ENCODE data around the gene EXOC6B. TPM values are rescaled to one million over a fixed set of nuclear protein-coding genes. Genes with fewer than 3 reads are reported as not detected.

Gene EXOC6B
- polyA plus RNA-seq, 4 donors, result 6.9 to 12.6 (median 8.5) TPM

DNA sequence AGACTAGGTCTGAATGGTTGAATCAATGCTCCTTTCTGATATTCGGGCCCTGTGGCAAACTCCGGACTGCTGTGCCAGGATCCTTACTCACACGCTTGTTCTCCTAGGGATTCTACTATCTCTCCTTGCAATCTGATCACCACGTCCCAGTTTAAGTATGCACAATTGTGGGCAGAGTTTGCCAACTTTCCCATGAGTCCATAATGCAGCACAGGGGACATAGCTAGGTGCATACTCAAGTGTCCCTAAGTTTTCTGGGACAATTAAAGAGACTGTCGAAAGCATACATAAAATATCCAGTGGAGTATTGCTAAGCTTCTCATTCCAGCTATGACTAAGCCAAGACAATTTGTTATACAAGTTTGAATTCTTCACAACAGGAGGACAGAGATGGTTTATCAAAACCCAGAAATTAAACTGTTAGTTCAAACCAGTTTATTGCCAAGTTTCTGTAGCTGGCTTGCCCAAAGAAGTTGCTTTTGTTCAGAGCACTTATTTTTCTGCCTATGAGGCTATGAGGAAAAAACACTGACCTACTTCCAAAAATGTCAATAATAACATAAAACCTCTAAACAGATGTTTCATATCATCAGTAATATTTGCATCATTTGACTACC, 136.1 kb downstream of the EXOC6B start:
- WGBS, 3 donors, result 75 to 90% (median 86%) methylated on average over 5 of the region's 5 CpGs

DNA sequence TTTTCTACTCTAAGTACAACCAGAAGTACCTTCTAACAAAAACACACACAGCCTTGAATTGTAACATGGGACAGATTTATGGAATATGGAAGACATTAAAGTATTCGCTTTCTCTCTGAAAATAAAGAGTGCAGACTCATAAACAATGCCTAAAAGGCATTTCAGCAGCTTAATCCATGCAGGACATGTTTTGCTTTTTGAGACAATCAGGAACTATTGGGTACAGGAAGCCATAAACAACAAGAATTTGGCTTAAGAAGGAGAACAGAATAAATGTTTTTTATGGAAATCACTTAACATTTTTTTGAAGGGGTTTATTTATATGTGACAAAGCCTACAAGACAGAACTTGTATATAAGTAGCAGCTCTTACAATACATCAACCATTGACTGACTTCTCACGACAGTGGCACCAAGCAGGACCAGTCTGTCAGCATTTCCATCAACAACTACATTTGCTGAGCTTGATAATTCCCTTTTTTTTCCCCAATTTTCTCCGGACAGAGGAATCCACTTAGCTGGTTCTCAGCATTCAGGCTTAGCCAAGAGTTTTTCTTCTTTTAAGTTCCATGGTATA, 140.1 kb downstream of the EXOC6B start:
- Histone ChIP-seq H3K27ac (ENCODE audit: low read depth in 1 of 3, low read length in 2 of 3) (no peak overlapping the region), H3K9me3 (ENCODE audit: control insufficient read depth in 2 of 2, insufficient read depth in 1 of 2, low read depth in 1 of 2, low read length in 1 of 2) (no peaks in the 10 kb centered on the region), H3K36me3 (ENCODE audit: control insufficient read depth in 3 of 3, insufficient read depth in 2 of 3, low read depth in 1 of 3, low read length in 3 of 3) (peaks cover 0 to 1% (median 0%) of the 10 kb centered on the region in 3 donors), H3K4me3 (ENCODE audit: low read depth in 1 of 3, low read length in 3 of 3) (no peak overlapping the region), H3K27me3 (ENCODE audit: control insufficient read depth in 3 of 3, insufficient read depth in 3 of 3, low read length in 3 of 3) (no peaks in the 10 kb centered on the region), H3K4me1 (ENCODE audit: control insufficient read depth in 3 of 3, insufficient read depth in 2 of 3, low read depth in 1 of 3, low read length in 2 of 3) (peaks cover 0 to 6% (median 0%) of the 10 kb centered on the region in 3 donors)
- FAIRE-seq, result no peak
- no peak for DNase-seq
- WGBS, 3 donors, result 69 to 90% (median 89%) methylated on average over 3 of the region's 3 CpGs

More for the DNA sequence above, 136.1 kb downstream of the EXOC6B start:
- Histone ChIP-seq H3K4me3 (ENCODE audit: low read depth in 1 of 3, low read length in 3 of 3) (no peak overlapping the region), H3K4me1 (ENCODE audit: control insufficient read depth in 3 of 3, insufficient read depth in 2 of 3, low read depth in 1 of 3, low read length in 2 of 3) (no peaks in the 10 kb centered on the region), H3K27me3 (ENCODE audit: control insufficient read depth in 3 of 3, insufficient read depth in 3 of 3, low read length in 3 of 3) (no peaks in the 10 kb centered on the region), H3K9me3 (ENCODE audit: control insufficient read depth in 2 of 2, insufficient read depth in 1 of 2, low read depth in 1 of 2, low read length in 1 of 2) (no peaks in the 10 kb centered on the region), H3K27ac (ENCODE audit: low read depth in 1 of 3, low read length in 2 of 3) (peak overlapping the region in 1 of 3 donors; percentile 20), H3K36me3 (ENCODE audit: control insufficient read depth in 3 of 3, insufficient read depth in 2 of 3, low read depth in 1 of 3, low read length in 3 of 3) (peaks cover 0 to 1% (median 0%) of the 10 kb centered on the region in 3 donors)
- DNase-seq (no peak), FAIRE-seq (no peak)

DNA sequence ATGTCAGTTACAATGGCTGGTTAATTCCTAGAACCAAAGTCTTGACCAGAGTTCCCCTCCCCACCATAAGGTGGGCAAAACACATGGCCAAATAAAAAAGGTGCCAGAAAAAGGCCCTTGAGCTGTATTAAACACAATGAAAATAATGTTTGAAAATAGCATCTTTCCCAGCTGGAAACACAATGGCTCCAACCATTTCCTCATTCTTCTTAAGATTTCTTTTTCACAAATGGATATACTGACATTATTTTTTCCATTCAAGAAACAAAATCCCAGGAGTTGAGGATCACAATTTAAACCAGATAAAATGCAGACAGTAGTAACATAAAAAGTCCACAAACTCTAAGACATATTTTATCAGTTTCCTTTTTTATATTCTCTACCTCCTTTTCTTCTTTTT, 143.8 kb downstream of the EXOC6B start:
- Histone ChIP-seq H3K27ac (ENCODE audit: low read depth in 1 of 3, low read length in 2 of 3) (no peak overlapping the region), H3K36me3 (ENCODE audit: control insufficient read depth in 3 of 3, insufficient read depth in 2 of 3, low read depth in 1 of 3, low read length in 3 of 3) (peaks cover 0 to 1% (median 0%) of the 10 kb centered on the region in 3 donors), H3K27me3 (ENCODE audit: control insufficient read depth in 3 of 3, insufficient read depth in 3 of 3, low read length in 3 of 3) (no peaks in the 10 kb centered on the region), H3K4me1 (ENCODE audit: control insufficient read depth in 3 of 3, insufficient read depth in 2 of 3, low read depth in 1 of 3, low read length in 2 of 3) (peaks cover 0 to 6% (median 0%) of the 10 kb centered on the region in 3 donors), H3K9me3 (ENCODE audit: control insufficient read depth in 2 of 2, insufficient read depth in 1 of 2, low read depth in 1 of 2, low read length in 1 of 2) (no peaks in the 10 kb centered on the region), H3K4me3 (ENCODE audit: low read depth in 1 of 3, low read length in 3 of 3) (no peak overlapping the region)
- no peak for FAIRE-seq
- no peak for DNase-seq

DNA sequence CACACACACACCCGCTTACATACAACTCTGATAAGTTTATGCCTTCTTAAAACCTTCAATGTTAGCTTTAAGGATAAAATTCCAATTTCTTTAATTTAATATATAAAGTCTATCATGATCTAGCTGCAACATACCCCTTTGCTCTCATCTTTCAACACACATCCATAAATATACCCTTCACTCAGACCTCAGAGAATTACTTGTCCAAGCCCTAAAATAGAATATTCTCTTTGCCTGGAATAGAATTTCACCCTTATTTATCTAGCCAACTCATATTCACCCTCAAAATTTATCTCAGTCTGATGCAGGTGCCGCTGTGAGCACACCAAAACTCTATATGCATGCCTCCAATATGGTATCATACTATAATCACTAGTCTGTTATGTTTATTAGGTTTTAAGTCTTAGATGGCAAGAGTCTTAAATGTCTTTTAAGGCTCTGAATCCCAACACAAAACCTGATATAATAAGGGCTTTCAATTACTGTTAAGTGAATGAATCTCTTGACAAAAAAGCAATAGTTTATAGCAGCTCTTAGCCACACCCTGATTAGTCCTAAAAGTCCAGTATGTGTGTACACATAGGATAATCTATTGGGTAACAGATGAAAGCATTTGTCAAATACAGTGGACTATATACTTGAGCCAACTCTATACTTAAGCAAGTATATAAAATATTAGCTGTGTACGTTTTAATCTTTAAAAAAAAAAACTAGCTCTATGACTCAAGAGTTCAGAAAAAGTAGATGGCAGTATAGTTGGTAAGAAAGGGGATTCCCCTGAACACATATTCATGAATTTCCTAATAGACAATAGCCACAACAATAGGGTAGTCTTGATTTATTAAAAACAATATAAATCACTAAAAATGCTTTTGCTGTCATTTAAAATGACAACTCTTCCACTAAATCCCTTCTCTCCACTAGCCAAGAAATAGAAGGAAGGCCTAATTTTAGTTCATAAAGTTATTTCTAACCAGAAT, 144.5 kb downstream of the EXOC6B start:
- FAIRE-seq (no peak), DNase-seq (peak; percentile 46 to 75)

DNA sequence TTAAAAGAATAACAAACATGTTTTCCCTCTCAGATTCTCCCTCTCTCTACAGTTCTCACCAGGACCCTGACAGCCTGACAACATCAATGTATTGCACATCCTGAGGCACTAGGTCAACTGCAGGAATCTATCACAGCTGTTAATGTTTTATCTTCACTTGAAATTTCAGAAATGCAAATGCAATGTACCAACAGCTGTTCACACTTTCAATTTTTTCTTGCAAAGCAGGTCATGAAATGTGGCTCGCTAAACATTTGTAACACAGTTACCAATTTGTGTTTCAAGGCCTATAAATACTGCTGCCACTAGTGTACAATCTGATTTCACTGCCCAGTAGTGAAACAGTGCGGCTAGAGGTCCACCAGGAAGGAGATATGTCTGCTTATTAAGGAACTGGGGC, 147.8 kb downstream of the EXOC6B start:
- H3K9me3 ChIP-seq (ENCODE audit: control insufficient read depth in 2 of 2, insufficient read depth in 1 of 2, low read depth in 1 of 2, low read length in 1 of 2), result no peaks in the 10 kb centered on the region
- WGBS, 3 donors, result 79 to 94% (median 87%) methylated on average over 2 of the region's 2 CpGs
- DNase-seq, result no peak
- H3K27ac ChIP-seq (ENCODE audit: low read depth in 1 of 3, low read length in 2 of 3), result no peak overlapping the region
- H3K27me3 ChIP-seq (ENCODE audit: control insufficient read depth in 3 of 3, insufficient read depth in 3 of 3, low read length in 3 of 3), result no peaks in the 10 kb centered on the region
- H3K4me3 ChIP-seq (ENCODE audit: low read depth in 1 of 3, low read length in 3 of 3), result no peak overlapping the region
- H3K4me1 ChIP-seq (ENCODE audit: control insufficient read depth in 3 of 3, insufficient read depth in 2 of 3, low read depth in 1 of 3, low read length in 2 of 3), result peaks cover 0 to 8% (median 0%) of the 10 kb centered on the region in 3 donors
- FAIRE-seq, result no peak
- H3K36me3 ChIP-seq (ENCODE audit: control insufficient read depth in 3 of 3, insufficient read depth in 2 of 3, low read depth in 1 of 3, low read length in 3 of 3), result no peaks in the 10 kb centered on the region

More for the DNA sequence above, 144.5 kb downstream of the EXOC6B start:
- no peak overlapping the region for H3K27ac ChIP-seq (ENCODE audit: low read depth in 1 of 3, low read length in 2 of 3)
- peaks cover 0 to 6% (median 0%) of the 10 kb centered on the region in 3 donors for H3K4me1 ChIP-seq (ENCODE audit: control insufficient read depth in 3 of 3, insufficient read depth in 2 of 3, low read depth in 1 of 3, low read length in 2 of 3)
- no peak overlapping the region for H3K4me3 ChIP-seq (ENCODE audit: low read depth in 1 of 3, low read length in 3 of 3)
- 47 to 66% (median 52%) methylated on average over 3 of the region's 3 CpGs for WGBS, 3 donors
- H3K27me3 ChIP-seq (ENCODE audit: control insufficient read depth in 3 of 3, insufficient read depth in 3 of 3, low read length in 3 of 3), result no peaks in the 10 kb centered on the region
- peaks cover 0 to 1% (median 0%) of the 10 kb centered on the region in 3 donors for H3K36me3 ChIP-seq (ENCODE audit: control insufficient read depth in 3 of 3, insufficient read depth in 2 of 3, low read depth in 1 of 3, low read length in 3 of 3)
- H3K9me3 ChIP-seq (ENCODE audit: control insufficient read depth in 2 of 2, insufficient read depth in 1 of 2, low read depth in 1 of 2, low read length in 1 of 2), result no peaks in the 10 kb centered on the region

DNA sequence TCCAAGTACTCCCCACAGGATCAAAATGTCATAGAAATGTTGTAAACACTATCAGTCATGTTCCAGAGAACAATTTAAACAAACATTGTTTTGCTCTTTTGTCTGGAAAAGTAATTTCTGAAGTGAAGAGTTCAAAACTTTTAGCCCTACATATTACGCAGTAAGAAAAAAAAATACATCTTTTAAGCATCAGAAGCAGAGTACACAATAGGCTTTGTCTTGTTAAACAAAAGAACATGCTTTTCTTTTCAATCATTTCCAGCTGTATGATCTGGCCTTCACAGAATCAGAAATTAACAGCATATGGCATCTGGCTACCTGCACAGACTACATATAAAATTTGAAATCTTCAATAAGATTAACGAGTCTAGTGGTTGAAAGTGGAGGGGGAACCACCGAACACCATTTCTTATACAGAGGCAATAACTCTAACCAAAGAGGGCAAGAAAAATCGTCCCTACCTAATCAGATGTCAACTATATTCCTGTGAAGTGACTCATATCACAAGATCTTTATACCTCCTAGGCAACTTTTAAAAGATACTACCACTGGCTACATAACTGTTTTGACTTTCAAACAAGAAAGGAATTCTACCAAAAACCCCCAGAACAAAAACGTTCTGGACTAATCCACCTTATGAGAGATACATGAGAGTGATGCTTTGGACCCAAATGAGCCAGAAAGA, 149.3 kb downstream of the EXOC6B start:
- H3K9me3 ChIP-seq (ENCODE audit: control insufficient read depth in 2 of 2, insufficient read depth in 1 of 2, low read depth in 1 of 2, low read length in 1 of 2), result no peaks in the 10 kb centered on the region
- no peaks in the 10 kb centered on the region for H3K27me3 ChIP-seq (ENCODE audit: control insufficient read depth in 3 of 3, insufficient read depth in 3 of 3, low read length in 3 of 3)
- peaks cover 0 to 2% (median 0%) of the 10 kb centered on the region in 3 donors for H3K4me1 ChIP-seq (ENCODE audit: control insufficient read depth in 3 of 3, insufficient read depth in 2 of 3, low read depth in 1 of 3, low read length in 2 of 3)
- no peak overlapping the region for H3K4me3 ChIP-seq (ENCODE audit: low read depth in 1 of 3, low read length in 3 of 3)
- FAIRE-seq (no peak), DNase-seq (no peak)
- no peak overlapping the region for H3K27ac ChIP-seq (ENCODE audit: low read depth in 1 of 3, low read length in 2 of 3)
- no peaks in the 10 kb centered on the region for H3K36me3 ChIP-seq (ENCODE audit: control insufficient read depth in 3 of 3, insufficient read depth in 2 of 3, low read depth in 1 of 3, low read length in 3 of 3)
- WGBS, 3 donors, result 64 to 65% (median 64%) methylated on average over 5 of the region's 5 CpGs

DNA sequence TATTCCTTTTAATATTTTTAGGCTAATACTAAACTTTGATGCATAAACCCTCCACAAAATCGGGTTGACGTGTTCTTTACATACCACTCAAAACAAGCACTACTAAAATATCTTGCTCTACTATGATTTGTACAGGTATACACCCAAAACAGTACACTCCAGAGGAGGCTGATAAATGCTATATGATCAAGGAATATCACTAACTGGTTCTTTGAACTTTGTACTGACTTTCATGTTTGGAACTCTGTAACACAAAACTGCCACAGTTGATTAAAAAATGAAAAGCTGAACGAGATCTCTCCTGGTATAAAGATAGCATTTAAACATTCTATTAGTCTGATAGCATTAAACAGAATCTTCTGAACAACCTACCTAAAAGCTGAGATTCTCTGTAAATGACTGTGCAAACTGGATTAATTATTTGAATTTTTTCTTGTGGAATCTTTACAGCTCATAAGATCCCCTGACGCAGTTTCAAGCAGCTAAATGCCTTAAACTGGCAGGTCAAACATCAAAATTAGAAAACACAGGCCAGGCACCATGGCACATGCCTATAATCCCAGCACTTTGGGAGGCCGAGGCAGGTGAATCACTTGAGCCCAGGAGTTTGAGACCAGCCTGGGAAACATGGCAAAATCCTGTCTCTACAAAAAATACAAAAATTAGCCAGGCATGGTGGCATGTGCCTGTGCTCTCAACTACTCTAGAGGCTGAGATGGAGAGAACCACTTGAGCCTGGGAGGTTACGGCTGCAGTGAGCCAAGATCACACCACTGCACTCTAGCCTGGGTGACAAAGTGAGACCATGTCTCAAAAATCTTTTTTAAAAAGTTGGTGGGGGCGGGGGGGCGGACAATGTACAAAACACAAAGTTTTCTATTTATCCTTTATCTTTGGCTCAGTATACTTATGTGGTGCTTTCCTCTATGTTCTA, 150.6 kb downstream of the EXOC6B start:
- peak; percentile 27 to 52 for DNase-seq
- no peaks in the 10 kb centered on the region for H3K27me3 ChIP-seq (ENCODE audit: control insufficient read depth in 3 of 3, insufficient read depth in 3 of 3, low read length in 3 of 3)
- FAIRE-seq, result no peak
- 46 to 73% (median 56%) methylated on average over 8 of the region's 8 CpGs for WGBS, 3 donors
- no peak overlapping the region for H3K27ac ChIP-seq (ENCODE audit: low read depth in 1 of 3, low read length in 2 of 3)
- no peaks in the 10 kb centered on the region for H3K9me3 ChIP-seq (ENCODE audit: control insufficient read depth in 2 of 2, insufficient read depth in 1 of 2, low read depth in 1 of 2, low read length in 1 of 2)
- H3K4me3 ChIP-seq (ENCODE audit: low read depth in 1 of 3, low read length in 3 of 3), result no peak overlapping the region
- H3K36me3 ChIP-seq (ENCODE audit: control insufficient read depth in 3 of 3, insufficient read depth in 2 of 3, low read depth in 1 of 3, low read length in 3 of 3), result no peaks in the 10 kb centered on the region
- peaks cover 0 to 2% (median 0%) of the 10 kb centered on the region in 3 donors for H3K4me1 ChIP-seq (ENCODE audit: control insufficient read depth in 3 of 3, insufficient read depth in 2 of 3, low read depth in 1 of 3, low read length in 2 of 3)
